Neural progenitor cell (in vitro differentiated cells): Measurements from ENCODE around the gene EP400. TPM values are rescaled to one million over a fixed set of nuclear protein-coding genes. Genes with fewer than 3 reads are reported as not detected.
"Not testable (repeated sequence)": the region's sequence is repeated elsewhere in the genome, so short reads cannot be mapped to it uniquely, and the experiment has no call there.

Experiments used
- DNase-seq: peaks from one replicate; pipeline ENCODE4 v3.0.0-alpha.2; 2016; ENCODE audit warnings: low spot score
- H2AFZ ChIP-seq: fragments of 200-600 bp; sonication (generic); replicated peaks from 2 replicates; pipeline ENCODE4 v1.6.1; 2016; ENCODE audit warnings: antibody characterized with exemption
- H3F3A ChIP-seq: fragments of 200-600 bp; sonication (generic); 2 replicates; pipeline ENCODE4 v1.6.1; 2016; ENCODE audit warnings: antibody characterized with exemption, low read depth
- H3K27ac ChIP-seq: fragments of 200-600 bp; sonication (generic); 2 replicates; pipeline ENCODE4 v1.5.1; 2016; ENCODE audit warnings: mild to moderate bottlenecking
- H3K27me3 ChIP-seq: fragments of 200-600 bp; sonication (generic); 2 replicates; pipeline ENCODE4 v1.6.1; 2016; ENCODE audit warnings: mild to moderate bottlenecking, moderate library complexity
- H3K36me3 ChIP-seq: fragments of 200-600 bp; sonication (generic); 2 replicates; pipeline ENCODE4 v1.5.1; 2016
- H3K4me1 ChIP-seq: fragments of 200-600 bp; sonication (generic); 2 replicates; pipeline ENCODE4 v1.6.1; 2016; ENCODE audit warnings: mixed run types
- H3K4me2 ChIP-seq: fragments of 200-600 bp; sonication (generic); 2 replicates; pipeline ENCODE4 v1.6.1; 2016
- H3K4me3 ChIP-seq: fragments of 200-600 bp; sonication (generic); 2 replicates; pipeline ENCODE4 v1.5.1; 2016
- H3K79me2 ChIP-seq: fragments of 200-600 bp; sonication (generic); 2 replicates; pipeline ENCODE4 v1.6.1; 2016; ENCODE audit warnings: low read depth
- H3K9ac ChIP-seq: fragments of 200-600 bp; sonication (generic); 2 replicates; pipeline ENCODE4 v1.6.1; 2016
- H3K9me3 ChIP-seq: fragments of 200-600 bp; sonication (generic); 2 replicates; pipeline ENCODE4 v1.5.1; 2016; ENCODE audit warnings: low read depth
- H4K20me1 ChIP-seq: fragments of 200-600 bp; sonication (generic); 2 replicates; pipeline ENCODE4 v1.6.1; 2016; ENCODE audit warnings: low read depth
- H3K27ac Mint-ChIP-seq: 3 replicates; pipeline ENCODE4 v1.8.0; 2021; ENCODE audit warnings: mixed read lengths
- H3K27me3 Mint-ChIP-seq: 2 replicates; pipeline ENCODE4 v1.8.0; 2022; ENCODE audit warnings: low read depth, mild to moderate bottlenecking, inconsistent platforms, moderate library complexity, mixed read lengths; ENCODE audit not compliant: insufficient read depth
- H3K36me3 Mint-ChIP-seq: 3 replicates; pipeline ENCODE4 v1.8.0; 2021; ENCODE audit warnings: mixed read lengths
- H3K4me1 Mint-ChIP-seq: 3 replicates; pipeline ENCODE4 v1.8.0; 2021; ENCODE audit warnings: mixed read lengths
- H3K4me3 Mint-ChIP-seq: 3 replicates; pipeline ENCODE4 v1.8.0; 2021; ENCODE audit warnings: mild to moderate bottlenecking, moderate library complexity, mixed read lengths
- H3K9me3 Mint-ChIP-seq: 3 replicates; pipeline ENCODE4 v1.8.0; 2020; ENCODE audit warnings: mixed read lengths
- CTCF ChIP-seq: fragments of 200-600 bp; sonication (generic); IDR thresholded peaks from 2 replicates; pipeline ENCODE4 v1.5.1; 2017; ENCODE audit warnings: antibody characterized with exemption, mild to moderate bottlenecking
- EZH2 ChIP-seq: fragments of 200-600 bp; sonication (generic); IDR thresholded peaks from 2 replicates; pipeline ENCODE4 v1.6.1; 2017; ENCODE audit warnings: antibody characterized with exemption, mild to moderate bottlenecking, moderate library complexity
- EZH2phosphoT487 ChIP-seq: fragments of 200-600 bp; sonication (generic); IDR thresholded peaks from 2 replicates; pipeline ENCODE4 v1.6.1; 2017; ENCODE audit warnings: antibody characterized with exemption
- total RNA-seq: library from RNA; depleted of rRNA; stranded (reverse); fragments of >200 nt; gene quantifications from 2 replicates; pipeline ENCODE4 v1.2.3, GENCODE V29; 2015; ENCODE audit warnings: low replicate concordance

The EP400 gene
- total RNA-seq, 1 donor from 2014 or later = 16.3 TPM

DNA sequence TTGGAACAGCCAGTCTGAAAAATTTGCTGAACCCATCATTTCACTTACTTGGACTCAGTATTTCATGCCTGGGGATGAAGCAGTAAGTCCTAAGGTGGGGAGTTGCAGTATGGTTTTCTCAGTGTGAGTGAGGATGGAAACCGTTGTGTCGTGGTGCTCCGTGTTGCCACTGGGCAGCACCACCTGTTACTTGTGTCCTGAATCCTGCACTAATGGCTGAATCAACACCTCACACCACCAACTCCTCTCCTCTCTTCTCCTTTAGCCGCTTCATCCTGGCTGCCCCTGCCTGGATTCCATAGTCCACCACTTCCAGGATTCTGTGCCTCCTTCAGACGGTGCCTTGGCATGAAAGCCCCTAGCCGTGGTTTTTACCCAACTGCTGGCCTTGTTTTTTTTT lies 3.0 kb upstream of the EP400 start:
- Histone ChIP-seq H3K9ac (no peak overlapping the region), H3K36me3 (no peaks in the 10 kb centered on the region), H3K4me2 (no peak overlapping the region), H3K9me3 (no peaks in the 10 kb centered on the region), H3K27me3 (no peaks in the 10 kb centered on the region), H3K4me1 (no peaks in the 10 kb centered on the region), H2AFZ (no peak overlapping the region), H3K4me3 (no peak overlapping the region), H4K20me1 (peaks cover 15% of the 10 kb centered on the region), H3F3A (peaks cover 23% of the 10 kb centered on the region), H3K79me2 (peaks cover 18% of the 10 kb centered on the region), H3K27ac (no peak overlapping the region)
- Mint-ChIP-seq H3K9me3 (no peaks in the 10 kb centered on the region), H3K4me1 (peaks cover 5% of the 10 kb centered on the region), H3K4me3 (no peak overlapping the region), H3K27me3 (peaks cover 7% of the 10 kb centered on the region), H3K27ac (no peak overlapping the region), H3K36me3 (peaks cover 8% of the 10 kb centered on the region)
- no peak for TF ChIP-seq CTCF
- TF ChIP-seq EZH2 = no peak
- no peak for TF ChIP-seq EZH2phosphoT487
- DNase-seq = no peak

- no peak overlapping the region for H3K4me2 ChIP-seq
These were observed 2.2 kb upstream of the EP400 start for GRCh38 chr12:131947482-131948027.

GRCh38 chr12:131948166-131948712 lies 1.5 kb upstream of the EP400 start:
- Histone ChIP-seq H3K4me2 (no peak overlapping the region), H4K20me1 (peaks cover 20% of the 10 kb centered on the region), H3K36me3 (no peaks in the 10 kb centered on the region), H3K27ac (no peak overlapping the region), H3K9me3 (no peaks in the 10 kb centered on the region), H3K79me2 (peaks cover 33% of the 10 kb centered on the region), H2AFZ (no peak overlapping the region), H3K27me3 (no peaks in the 10 kb centered on the region), H3F3A (peaks cover 23% of the 10 kb centered on the region), H3K9ac (no peak overlapping the region), H3K4me3 (no peak overlapping the region), H3K4me1 (no peaks in the 10 kb centered on the region)
- no peak for DNase-seq
- Mint-ChIP-seq H3K4me3 (peak overlapping the region; percentile 80), H3K27ac (no peak overlapping the region), H3K27me3 (peaks cover 7% of the 10 kb centered on the region), H3K9me3 (no peaks in the 10 kb centered on the region), H3K4me1 (peaks cover 10% of the 10 kb centered on the region), H3K36me3 (peaks cover 7% of the 10 kb centered on the region)
- TF ChIP-seq CTCF = no peak
- TF ChIP-seq EZH2 = no peak
- TF ChIP-seq EZH2phosphoT487 = no peak

More at GRCh38 chr12:131947482-131948027, 2.2 kb upstream of the EP400 start:
- peaks cover 23% of the 10 kb centered on the region for H3F3A ChIP-seq
- H3K9me3 ChIP-seq = no peaks in the 10 kb centered on the region
- H3K79me2 ChIP-seq = peaks cover 26% of the 10 kb centered on the region
- no peaks in the 10 kb centered on the region for H3K4me1 ChIP-seq
- no peak for DNase-seq
- peaks cover 15% of the 10 kb centered on the region for H4K20me1 ChIP-seq
- Mint-ChIP-seq H3K27me3 (peaks cover 7% of the 10 kb centered on the region), H3K36me3 (peaks cover 7% of the 10 kb centered on the region), H3K4me1 (peaks cover 5% of the 10 kb centered on the region), H3K9me3 (no peaks in the 10 kb centered on the region), H3K4me3 (no peak overlapping the region), H3K27ac (no peak overlapping the region)
- H2AFZ ChIP-seq = no peak overlapping the region
- no peaks in the 10 kb centered on the region for H3K27me3 ChIP-seq
- H3K27ac ChIP-seq = no peak overlapping the region
- no peak overlapping the region for H3K4me3 ChIP-seq
- no peaks in the 10 kb centered on the region for H3K36me3 ChIP-seq
- TF ChIP-seq EZH2phosphoT487 = no peak
- TF ChIP-seq EZH2 = no peak
- no peak for TF ChIP-seq CTCF
- no peak overlapping the region for H3K9ac ChIP-seq

- peaks cover 13% of the 10 kb centered on the region for H3K4me1 Mint-ChIP-seq
- peaks cover 39% of the 10 kb centered on the region for H3K79me2 ChIP-seq
- peaks cover 23% of the 10 kb centered on the region for H3F3A ChIP-seq
- not testable (repeated sequence) for H3K4me1 ChIP-seq, H3K27me3 ChIP-seq, H3K36me3 Mint-ChIP-seq, H3K27ac Mint-ChIP-seq, H2AFZ ChIP-seq, H3K27me3 Mint-ChIP-seq, H3K9me3 ChIP-seq, H3K9ac ChIP-seq, H3K9me3 Mint-ChIP-seq, DNase-seq, H3K36me3 ChIP-seq, H3K27ac ChIP-seq
- peaks cover 20% of the 10 kb centered on the region for H4K20me1 ChIP-seq
- H3K4me2 ChIP-seq = peak overlapping the region; percentile 99
- peak overlapping the region; percentile 80 for H3K4me3 Mint-ChIP-seq
- peak overlapping the region; percentile 92 for H3K4me3 ChIP-seq
These were observed 870 bp upstream of the EP400 start for GRCh38 chr12:131948713-131949430.
